Tibial nerve (tissue), 4 donors: Measurements from ENCODE around the gene MOCS1.

Experiments
- CTCF ChIP-seq, 5 experiments: fragments of 200-600 bp in 3 of 5; fragments of 450-650 bp in 2 of 5; sonication (generic) in 3 of 5; IDR thresholded peaks; one replicate each; pipeline ENCODE4 v1.5.1; 2016 to 2019; ENCODE audit warnings: antibody characterized with exemption in 5 of 5, mild to moderate bottlenecking in 3 of 5, moderate library complexity in 2 of 5
- EP300 ChIP-seq, 2 donors: sonication (generic); formaldehyde crosslinking; IDR thresholded peaks; one replicate each; pipeline ENCODE4 v1.6.1; 2017; ENCODE audit warnings: antibody characterized with exemption in 2 of 2, mild to moderate bottlenecking in 1 of 2
- POLR2A ChIP-seq, 2 donors: fragments of 450-650 bp; IDR thresholded peaks; one replicate each; pipeline ENCODE4 v1.6.1; 2017; ENCODE audit warnings: antibody characterized with exemption in 2 of 2, mild to moderate bottlenecking in 2 of 2, moderate library complexity in 2 of 2

GRCh38 chr6:39910744-39911143 is 23.5 kb downstream of the MOCS1 start:
- no peak for TF ChIP-seq CTCF (IDR thresholded peaks at IDR 0.05)
- no peak for TF ChIP-seq POLR2A (IDR thresholded peaks at IDR 0.05)
- no peak for TF ChIP-seq EP300 (IDR thresholded peaks at IDR 0.05)
